A673 (cell line): ENCODE measurements around the gene SPACA1. TPM values are rescaled to one million over a fixed set of nuclear protein-coding genes. Genes with fewer than 3 reads are reported as not detected.

Experiments used
- BruUV-seq: library from RNA; stranded (reverse); fragments of 400-500 nt; replicated peaks from 2 replicates; lab custom pipeline; 2021; lab: Mats Ljungman, UMichigan
- CTCF ChIA-PET: fragments of 300-600 bp; sonication (Branson Sonifier 250); formaldehyde crosslinking; loops from one replicate; lab custom pipeline; 2022; ENCODE audit warnings: antibody characterized with exemption; lab: Charles Lee
- POLR2A ChIA-PET: fragments of 300-600 bp; sonication (Branson Sonifier 250); formaldehyde crosslinking; loops from one replicate; lab custom pipeline; 2022; ENCODE audit warnings: antibody characterized with exemption; ENCODE audit not compliant: low non-redundant PET; lab: Charles Lee
- DNase-seq: peaks from one replicate; pipeline ENCODE4 v3.0.0-alpha.2; 2015; ENCODE audit warnings: low spot score
- H3K27ac ChIP-seq: fragments of 200-600 bp; sonication (generic); 2 replicates; pipeline ENCODE4 v1.5.1; 2016; ENCODE audit warnings: mixed run types, low read depth, mild to moderate bottlenecking, mixed read lengths, antibody characterized with exemption, low read length; ENCODE audit not compliant: poor library complexity, severe bottlenecking
- H3K27me3 ChIP-seq: fragments of 200-600 bp; sonication (generic); replicated peaks from 2 replicates; pipeline ENCODE4 v1.6.1; 2017; ENCODE audit warnings: mixed run types, low read depth, mild to moderate bottlenecking, mixed read lengths, antibody characterized with exemption, low read length; ENCODE audit not compliant: insufficient read depth, poor library complexity
- H3K36me3 ChIP-seq: fragments of 200-600 bp; sonication (generic); 2 replicates; pipeline ENCODE4 v1.6.1; 2016; ENCODE audit warnings: mixed run types, mild to moderate bottlenecking, mixed read lengths, antibody characterized with exemption, low read length; ENCODE audit not compliant: insufficient read depth, poor library complexity, severe bottlenecking
- H3K4me1 ChIP-seq: fragments of 200-600 bp; sonication (generic); 2 replicates; pipeline ENCODE4 v1.6.1; 2017; ENCODE audit warnings: mixed run types, mild to moderate bottlenecking, mixed read lengths, antibody characterized with exemption, low read length; ENCODE audit not compliant: insufficient read depth, poor library complexity, severe bottlenecking
- H3K4me3 ChIP-seq: fragments of 200-600 bp; sonication (generic); 2 replicates; pipeline ENCODE4 v1.5.1; 2016; ENCODE audit warnings: low read depth, mixed run types, mild to moderate bottlenecking, mixed read lengths, low read length; ENCODE audit not compliant: poor library complexity, severe bottlenecking
- H3K9me3 ChIP-seq: fragments of 200-600 bp; sonication (generic); 2 replicates; pipeline ENCODE4 v1.6.1; 2016; ENCODE audit warnings: mixed run types, low read depth, mild to moderate bottlenecking, mixed read lengths, antibody characterized with exemption, low read length; ENCODE audit not compliant: poor library complexity, severe bottlenecking
- CTCF ChIP-seq: fragments of 300-800, 200-600 bp; sonication (generic); conservative IDR thresholded peaks from 2 replicates; pipeline ENCODE4 v1.5.1; 2017; ENCODE audit warnings: low read depth, mild to moderate bottlenecking, antibody characterized with exemption, low read length, moderate library complexity, mixed read lengths
- EZH2 ChIP-seq: fragments of 200-600 bp; sonication (generic); IDR thresholded peaks from 2 replicates; pipeline ENCODE4 v1.6.1; 2017; ENCODE audit warnings: borderline replicate concordance, low read depth, mild to moderate bottlenecking, mixed read lengths, antibody characterized with exemption, low read length; ENCODE audit not compliant: poor library complexity, severe bottlenecking
- intact Hi-C: fragments of 100-400 bp; cut with micrococcal nuclease; formaldehyde crosslinking; loops from one replicate; pipeline ENCODE4 v1.10.0; 2022; ENCODE audit not compliant: unreplicated experiment
- total RNA-seq: library from RNA; stranded (reverse); gene quantifications from 2 replicates; pipeline ENCODE4 v1.2.3, GENCODE V29; 2021

Gene SPACA1
- total RNA-seq, 1 experiment from 2014 or later = not detected

- intact Hi-C loops = no loop called here
Observed at GRCh38 chr6:88008831-88009231, 38.8 kb upstream of the SPACA1 start.

GRCh38 chr6:88013015-88013414 lies 34.6 kb upstream of the SPACA1 start:
- no peaks in the 10 kb centered on the region for H3K36me3 ChIP-seq
- CTCF ChIA-PET = no interaction called here
- no peaks in the 10 kb centered on the region for H3K9me3 ChIP-seq
- peaks cover 5% of the 10 kb centered on the region for H3K27me3 ChIP-seq
- H3K27ac ChIP-seq = no peak overlapping the region
- no TSS peak for BruUV-seq
- no peak overlapping the region for H3K4me3 ChIP-seq
- intact Hi-C loops = no loop called here
- POLR2A ChIA-PET = no interaction called here
- peaks cover 10% of the 10 kb centered on the region for H3K4me1 ChIP-seq
- DNase-seq = no peak
- TF ChIP-seq CTCF = no peak
- no peak for TF ChIP-seq EZH2

More at GRCh38 chr6:88008831-88009231, 38.8 kb upstream of the SPACA1 start:
- peaks cover 10% of the 10 kb centered on the region for H3K4me1 ChIP-seq
- H3K36me3 ChIP-seq = no peaks in the 10 kb centered on the region
- H3K4me3 ChIP-seq = no peak overlapping the region
- peaks cover 5% of the 10 kb centered on the region for H3K27me3 ChIP-seq
- H3K9me3 ChIP-seq = no peaks in the 10 kb centered on the region
- CTCF ChIA-PET = no interaction called here
- H3K27ac ChIP-seq = no peak overlapping the region
- POLR2A ChIA-PET = no interaction called here
- TF ChIP-seq EZH2 (no peak), CTCF (no peak)
- DNase-seq = peak; percentile 32
- no TSS peak for BruUV-seq

- Histone ChIP-seq H3K4me3 (no peak overlapping the region), H3K27me3 (peaks cover 5% of the 10 kb centered on the region), H3K36me3 (no peaks in the 10 kb centered on the region), H3K9me3 (no peaks in the 10 kb centered on the region), H3K4me1 (peaks cover 9% of the 10 kb centered on the region), H3K27ac (no peak overlapping the region)
- DNase-seq = no peak
- ChIA-PET CTCF (no interaction called here), POLR2A (interaction anchor here (0.7 kb wide), 1 partner anchor 10 kb away, joined by 4 read pairs; no protein-coding TSS in a partner anchor)
- no TSS peak for BruUV-seq
- intact Hi-C loops = no loop called here
- TF ChIP-seq CTCF (no peak), EZH2 (no peak)
Observed at GRCh38 chr6:88013554-88013953, 34.1 kb upstream of the SPACA1 start.
